Measurements from ENCODE around the gene ANKRD39. TPM values are rescaled to one million over a fixed set of nuclear protein-coding genes. Genes with fewer than 3 reads are reported as not detected.
A peak's percentile ranks its signal among the peaks of the same experiment; 100 is the strongest.
"Not testable (repeated sequence)": the region's sequence is repeated elsewhere in the genome, so short reads cannot be mapped to it uniquely, and the experiment has no call there.

Gene ANKRD39
- total and polyA plus RNA-seq, 2 donors (not counting 1 experiment from before 2014, with no cell fraction given) = 5.3 to 5.8 TPM

DNA sequence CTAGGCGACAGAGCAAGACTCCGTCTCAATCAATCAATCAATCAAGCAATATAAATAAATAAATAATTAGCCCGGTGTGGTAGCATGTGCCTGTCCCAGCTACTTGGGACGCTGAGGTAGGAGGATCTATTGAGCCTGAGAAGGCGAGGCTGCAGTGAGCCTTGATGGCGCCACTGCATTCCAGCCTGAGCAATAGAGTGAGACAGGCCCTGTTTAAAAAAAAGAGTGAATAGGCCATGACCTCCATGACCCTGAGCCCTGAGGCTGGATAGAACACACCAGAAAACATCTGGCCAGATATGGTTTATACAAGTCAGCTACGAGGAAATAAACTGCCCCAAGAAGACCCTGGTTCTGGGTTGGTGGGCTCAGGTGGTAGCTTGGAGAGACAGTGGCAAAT, 32.4 kb upstream of the ANKRD39 start:
- DNase-seq (ENCODE audit: low read depth in 2 of 2) = no peak
- Histone ChIP-seq H3K79me2 (ENCODE audit: control insufficient read depth, insufficient read depth, low read length) (no peaks in the 10 kb centered on the region), H3K9ac (ENCODE audit: insufficient read depth, low read length) (no peak overlapping the region), H3K36me3 (ENCODE audit: control insufficient read depth, insufficient read depth, low read length) (no peaks in the 10 kb centered on the region), H3K4me2 (ENCODE audit: extremely low read depth, insufficient read depth, low read length) (no peak overlapping the region), H4K20me1 (ENCODE audit: control insufficient read depth, extremely low read depth, insufficient read depth, low read length) (no peaks in the 10 kb centered on the region), H3K27ac (ENCODE audit: insufficient read depth, low read length) (no peak overlapping the region), H2AFZ (ENCODE audit: low read length) (no peak overlapping the region), H3K9me3 (ENCODE audit: control insufficient read depth, insufficient read depth, low read depth, low read length) (no peaks in the 10 kb centered on the region), H3K4me1 (ENCODE audit: control insufficient read depth, extremely low read depth, insufficient read depth, low read length) (peaks cover 5% of the 10 kb centered on the region), H3K4me3 (replicated peaks in 1 of 4; ENCODE audit: control extremely low read depth in 1 of 4, insufficient read depth in 1 of 4, low read depth in 3 of 4, low read length in 4 of 4) (no peak overlapping the region), H3K27me3 (ENCODE audit: control insufficient read depth, insufficient read depth, low read length) (no peaks in the 10 kb centered on the region)
- TF ChIP-seq, protein P1, sequence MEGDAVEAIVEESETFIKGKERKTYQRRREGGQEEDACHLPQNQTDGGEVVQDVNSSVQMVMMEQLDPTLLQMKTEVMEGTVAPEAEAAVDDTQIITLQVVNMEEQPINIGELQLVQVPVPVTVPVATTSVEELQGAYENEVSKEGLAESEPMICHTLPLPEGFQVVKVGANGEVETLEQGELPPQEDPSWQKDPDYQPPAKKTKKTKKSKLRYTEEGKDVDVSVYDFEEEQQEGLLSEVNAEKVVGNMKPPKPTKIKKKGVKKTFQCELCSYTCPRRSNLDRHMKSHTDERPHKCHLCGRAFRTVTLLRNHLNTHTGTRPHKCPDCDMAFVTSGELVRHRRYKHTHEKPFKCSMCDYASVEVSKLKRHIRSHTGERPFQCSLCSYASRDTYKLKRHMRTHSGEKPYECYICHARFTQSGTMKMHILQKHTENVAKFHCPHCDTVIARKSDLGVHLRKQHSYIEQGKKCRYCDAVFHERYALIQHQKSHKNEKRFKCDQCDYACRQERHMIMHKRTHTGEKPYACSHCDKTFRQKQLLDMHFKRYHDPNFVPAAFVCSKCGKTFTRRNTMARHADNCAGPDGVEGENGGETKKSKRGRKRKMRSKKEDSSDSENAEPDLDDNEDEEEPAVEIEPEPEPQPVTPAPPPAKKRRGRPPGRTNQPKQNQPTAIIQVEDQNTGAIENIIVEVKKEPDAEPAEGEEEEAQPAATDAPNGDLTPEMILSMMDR (conservative IDR thresholded peaks at IDR 0.05 in 1 of 2, IDR thresholded peaks at IDR 0.05 in 1 of 2; ENCODE audit: low read depth in 1 of 2, low read length in 2 of 2) = no peak
- no peak for TF ChIP-seq EZH2 (IDR thresholded peaks at IDR 0.05; ENCODE audit: low read length, missing control alignments)

DNA sequence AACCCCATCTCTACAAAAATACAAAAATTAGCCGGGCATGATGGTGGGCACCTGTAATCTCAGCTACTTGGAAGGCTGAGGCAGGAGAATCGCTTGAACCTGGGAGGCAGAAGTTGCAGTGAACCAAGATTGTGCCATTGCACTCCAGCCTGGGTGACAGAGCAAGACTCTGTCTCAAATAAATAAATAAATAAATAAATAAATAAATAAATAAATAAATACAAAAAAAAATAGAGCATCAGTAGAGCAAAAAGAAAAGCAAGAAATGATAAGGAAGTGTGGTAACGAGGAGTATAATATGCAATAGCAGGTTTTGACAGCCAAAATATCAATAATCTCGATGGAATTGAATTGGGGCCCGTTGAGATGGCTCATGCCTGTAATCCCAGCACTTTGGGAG, 31.7 kb upstream of the ANKRD39 start:
- not testable (repeated sequence) for H3K4me2 ChIP-seq (ENCODE audit: extremely low read depth, insufficient read depth, low read length); H2AFZ ChIP-seq (ENCODE audit: low read length); H3K4me3 ChIP-seq (replicated peaks in 1 of 4; ENCODE audit: control extremely low read depth in 1 of 4, insufficient read depth in 1 of 4, low read depth in 3 of 4, low read length in 4 of 4); H3K27me3 ChIP-seq (ENCODE audit: control insufficient read depth, insufficient read depth, low read length); H4K20me1 ChIP-seq (ENCODE audit: control insufficient read depth, extremely low read depth, insufficient read depth, low read length); H3K36me3 ChIP-seq (ENCODE audit: control insufficient read depth, insufficient read depth, low read length); DNase-seq (ENCODE audit: low read depth in 2 of 2); H3K9ac ChIP-seq (ENCODE audit: insufficient read depth, low read length); H3K9me3 ChIP-seq (ENCODE audit: control insufficient read depth, insufficient read depth, low read depth, low read length); H3K79me2 ChIP-seq (ENCODE audit: control insufficient read depth, insufficient read depth, low read length); H3K27ac ChIP-seq (ENCODE audit: insufficient read depth, low read length); H3K4me1 ChIP-seq (ENCODE audit: control insufficient read depth, extremely low read depth, insufficient read depth, low read length)

DNA sequence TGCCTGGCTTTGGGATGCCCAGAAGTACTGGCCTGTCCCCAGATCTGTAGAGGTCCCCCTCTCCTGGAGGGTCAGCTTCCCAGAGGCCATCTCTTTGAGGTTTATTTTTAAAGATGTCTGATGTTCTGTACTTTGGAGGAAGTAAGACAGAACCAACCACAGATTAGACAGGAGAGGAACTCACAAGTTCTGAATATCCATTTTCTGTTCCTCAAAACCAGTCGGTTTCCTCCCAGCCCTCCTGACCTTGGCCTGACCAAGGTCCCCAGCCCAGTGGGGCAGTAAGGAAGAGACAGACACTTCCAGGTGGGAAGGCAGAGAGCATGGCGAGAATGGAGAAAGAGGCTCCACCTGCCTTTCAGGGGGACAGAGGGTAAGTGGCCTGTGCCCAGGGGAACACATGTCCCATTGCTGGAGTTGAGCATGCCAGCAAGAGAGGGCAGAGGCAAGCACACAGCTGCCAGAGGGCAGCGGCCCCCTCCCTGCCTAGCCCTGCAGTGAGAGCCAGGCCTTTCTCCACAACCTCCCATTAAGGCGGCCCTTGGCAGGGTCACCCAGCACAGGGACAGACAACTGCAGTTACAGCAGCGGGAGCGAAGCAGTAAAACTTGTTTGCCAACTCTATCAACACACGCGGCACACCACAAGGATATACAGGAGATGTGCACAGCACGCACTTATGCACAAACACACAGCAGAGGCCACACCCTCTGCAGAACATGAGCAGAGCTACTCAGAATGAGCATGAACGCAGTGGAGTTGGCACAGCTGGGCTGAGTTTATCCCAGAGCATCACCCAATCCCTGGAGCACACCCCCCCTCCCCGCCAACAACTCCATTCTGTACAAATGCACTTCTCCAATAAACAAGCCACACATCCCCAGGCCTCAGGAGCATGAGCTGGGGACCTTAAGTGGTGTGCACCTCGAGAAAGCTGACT, 30.5 kb upstream of the ANKRD39 start:
- Histone ChIP-seq H4K20me1 (ENCODE audit: control insufficient read depth, extremely low read depth, insufficient read depth, low read length) (no peaks in the 10 kb centered on the region), H3K27me3 (ENCODE audit: control insufficient read depth, insufficient read depth, low read length) (peaks cover 4% of the 10 kb centered on the region), H3K4me1 (ENCODE audit: control insufficient read depth, extremely low read depth, insufficient read depth, low read length) (peaks cover 5% of the 10 kb centered on the region), H3K79me2 (ENCODE audit: control insufficient read depth, insufficient read depth, low read length) (no peaks in the 10 kb centered on the region), H3K9me3 (ENCODE audit: control insufficient read depth, insufficient read depth, low read depth, low read length) (no peaks in the 10 kb centered on the region), H3K4me2 (ENCODE audit: extremely low read depth, insufficient read depth, low read length) (peak overlapping the region; percentile 8), H3K27ac (ENCODE audit: insufficient read depth, low read length) (no peak overlapping the region), H3K9ac (ENCODE audit: insufficient read depth, low read length) (no peak overlapping the region), H3K36me3 (ENCODE audit: control insufficient read depth, insufficient read depth, low read length) (no peaks in the 10 kb centered on the region), H3K4me3 (replicated peaks in 1 of 4; ENCODE audit: control extremely low read depth in 1 of 4, insufficient read depth in 1 of 4, low read depth in 3 of 4, low read length in 4 of 4) (no peak overlapping the region), H2AFZ (ENCODE audit: low read length) (no peak overlapping the region)
- DNase-seq (ENCODE audit: low read depth in 2 of 2) = no peak
- no peak for TF ChIP-seq EZH2 (IDR thresholded peaks at IDR 0.05; ENCODE audit: low read length, missing control alignments)
- TF ChIP-seq, protein P1 (conservative IDR thresholded peaks at IDR 0.05 in 1 of 2, IDR thresholded peaks at IDR 0.05 in 1 of 2; ENCODE audit: low read depth in 1 of 2, low read length in 2 of 2) = no peak

Data from fibroblast of lung (primary cell).